PC-9 (cell line): ENCODE data around the gene AASDHPPT.

Experiments
- CTCF ChIP-seq: fragments of 200-600 bp; sonication (generic); conservative IDR thresholded peaks from 2 replicates; pipeline ENCODE4 v1.6.1; 2017; ENCODE audit warnings: mixed run types, antibody characterized with exemption, mild to moderate bottlenecking, moderate library complexity
- EZH2 ChIP-seq: fragments of 200-600 bp; sonication (generic); IDR thresholded peaks from 2 replicates; pipeline ENCODE4 v1.8.0; 2017; ENCODE audit warnings: antibody characterized with exemption, low read depth

GRCh38 chr11:106098893-106099553 is 21.6 kb downstream of the AASDHPPT start:
- TF ChIP-seq CTCF (no peak), EZH2 (no peak)
